WTC11 (cell line): ENCODE data around the gene BLOC1S5. TPM values are rescaled to one million over a fixed set of nuclear protein-coding genes. Genes with fewer than 3 reads are reported as not detected.

Experiments
- ATAC-seq: fragments of 200-7000 bp; cut with Tn5 transposase; 2 replicates; pipeline ENCODE4 v1.10.0; 2021; ENCODE audit warnings: mild to moderate bottlenecking, moderate library complexity
- CTCF ChIA-PET: fragments of 300-600 bp; sonication (Branson Sonifier 250); formaldehyde crosslinking; loops from one replicate; lab custom pipeline; 2021; ENCODE audit warnings: antibody characterized with exemption; lab: Charles Lee
- POLR2A ChIA-PET: fragments of 350-600 bp; sonication (Branson Sonifier 250); formaldehyde crosslinking; loops from one replicate; lab custom pipeline; 2021; ENCODE audit warnings: antibody characterized with exemption; lab: Charles Lee
- DNase-seq: peaks from one replicate; pipeline ENCODE4 v3.0.0; 2021; ENCODE audit warnings: low spot score
- H3K27ac Mint-ChIP-seq: 2 replicates; pipeline ENCODE4 v1.8.0; 2021; ENCODE audit warnings: mixed read lengths
- H3K27me3 Mint-ChIP-seq: 2 replicates; pipeline ENCODE4 v1.8.0; 2021; ENCODE audit warnings: low read depth, mild to moderate bottlenecking, moderate library complexity, mixed read lengths
- H3K36me3 Mint-ChIP-seq: 2 replicates; pipeline ENCODE4 v1.8.0; 2021; ENCODE audit warnings: mixed read lengths
- H3K4me1 Mint-ChIP-seq: 2 replicates; pipeline ENCODE4 v1.8.0; 2022; ENCODE audit warnings: mixed read lengths
- H3K4me3 Mint-ChIP-seq: 2 replicates; pipeline ENCODE4 v1.8.0; 2021; ENCODE audit warnings: mild to moderate bottlenecking, moderate library complexity, mixed read lengths
- H3K9me3 Mint-ChIP-seq: 2 replicates; pipeline ENCODE4 v1.8.0; 2021; ENCODE audit warnings: mixed read lengths
- CREB1 ChIP-seq: sonication (generic); formaldehyde crosslinking; IDR thresholded peaks from 2 replicates; pipeline ENCODE4 v1.8.0; 2023; ENCODE audit warnings: mild to moderate bottlenecking, missing genetic modification reagents
- ETV6 ChIP-seq: sonication (generic); formaldehyde crosslinking; IDR thresholded peaks from 2 replicates; pipeline ENCODE4 v1.8.1; 2022; ENCODE audit warnings: mild to moderate bottlenecking, missing genetic modification reagents
- GABPB1 ChIP-seq: sonication (generic); formaldehyde crosslinking; IDR thresholded peaks from 2 replicates; pipeline ENCODE4 v1.8.1; 2023; ENCODE audit warnings: mild to moderate bottlenecking, missing genetic modification reagents
- KAT7 ChIP-seq: sonication (generic); formaldehyde crosslinking; IDR thresholded peaks from 2 replicates; pipeline ENCODE4 v1.8.1; 2023; ENCODE audit warnings: missing genetic modification reagents, mild to moderate bottlenecking, borderline replicate concordance
- SMAD3 ChIP-seq: sonication (generic); formaldehyde crosslinking; IDR thresholded peaks from 2 replicates; pipeline ENCODE4 v1.8.0; 2022; ENCODE audit warnings: missing genetic modification reagents, mild to moderate bottlenecking, borderline replicate concordance
- TP53 ChIP-seq: sonication (generic); formaldehyde crosslinking; IDR thresholded peaks from 2 replicates; pipeline ENCODE4 v1.8.1; 2023; ENCODE audit warnings: mild to moderate bottlenecking, missing genetic modification reagents
- ZNF121 ChIP-seq: sonication (generic); formaldehyde crosslinking; IDR thresholded peaks from 2 replicates; pipeline ENCODE4 v1.8.0; 2023; ENCODE audit warnings: missing genetic modification reagents
- ZNF138 ChIP-seq: sonication (generic); formaldehyde crosslinking; conservative IDR thresholded peaks from 2 replicates; pipeline ENCODE4 v1.8.1; 2022; ENCODE audit warnings: mild to moderate bottlenecking, moderate library complexity, missing genetic modification reagents
- total RNA-seq: library from RNA; stranded (reverse); gene quantifications from 3 replicates; pipeline ENCODE4 v1.2.3, GENCODE V29; 2021
- TF ChIP-seq, protein P1 (sequence below): fragments of 250-450 bp; sonication (Bioruptor Pico); IDR thresholded peaks from 2 replicates; pipeline ENCODE4 v1.9.0; 2021; ENCODE audit warnings: mild to moderate bottlenecking
- TF ChIP-seq, protein P2 (sequence below): sonication (generic); formaldehyde crosslinking; IDR thresholded peaks from 2 replicates; pipeline ENCODE4 v1.8.1; 2023; ENCODE audit warnings: mild to moderate bottlenecking, missing genetic modification reagents, borderline replicate concordance
- TF ChIP-seq, protein P3 (sequence below): sonication (generic); formaldehyde crosslinking; IDR thresholded peaks from 2 replicates; pipeline ENCODE4 v1.8.0; 2022; ENCODE audit warnings: mild to moderate bottlenecking, missing genetic modification reagents
- TF ChIP-seq, protein P4 (sequence below): fragments of 200-600 bp; IDR thresholded peaks from 2 replicates; pipeline ENCODE4 v1.8.0; 2022; ENCODE audit warnings: antibody characterized with exemption
- TF ChIP-seq, protein P5 (sequence below): sonication (generic); formaldehyde crosslinking; IDR thresholded peaks from 2 replicates; pipeline ENCODE4 v1.8.1; 2022; ENCODE audit warnings: missing genetic modification reagents, borderline replicate concordance
- TF ChIP-seq, protein P6 (sequence below): sonication (generic); formaldehyde crosslinking; IDR thresholded peaks from 2 replicates; pipeline ENCODE4 v1.8.1; 2023; ENCODE audit warnings: mild to moderate bottlenecking, missing genetic modification reagents, moderate library complexity
- TF ChIP-seq, protein P7 (sequence below): sonication (generic); formaldehyde crosslinking; conservative IDR thresholded peaks from 2 replicates; pipeline ENCODE4 v1.8.1; 2023; ENCODE audit warnings: mild to moderate bottlenecking, low read depth, missing genetic modification reagents, moderate library complexity

The BLOC1S5 gene
- total RNA-seq, 1 experiment from 2014 or later, result 17.9 TPM

DNA sequence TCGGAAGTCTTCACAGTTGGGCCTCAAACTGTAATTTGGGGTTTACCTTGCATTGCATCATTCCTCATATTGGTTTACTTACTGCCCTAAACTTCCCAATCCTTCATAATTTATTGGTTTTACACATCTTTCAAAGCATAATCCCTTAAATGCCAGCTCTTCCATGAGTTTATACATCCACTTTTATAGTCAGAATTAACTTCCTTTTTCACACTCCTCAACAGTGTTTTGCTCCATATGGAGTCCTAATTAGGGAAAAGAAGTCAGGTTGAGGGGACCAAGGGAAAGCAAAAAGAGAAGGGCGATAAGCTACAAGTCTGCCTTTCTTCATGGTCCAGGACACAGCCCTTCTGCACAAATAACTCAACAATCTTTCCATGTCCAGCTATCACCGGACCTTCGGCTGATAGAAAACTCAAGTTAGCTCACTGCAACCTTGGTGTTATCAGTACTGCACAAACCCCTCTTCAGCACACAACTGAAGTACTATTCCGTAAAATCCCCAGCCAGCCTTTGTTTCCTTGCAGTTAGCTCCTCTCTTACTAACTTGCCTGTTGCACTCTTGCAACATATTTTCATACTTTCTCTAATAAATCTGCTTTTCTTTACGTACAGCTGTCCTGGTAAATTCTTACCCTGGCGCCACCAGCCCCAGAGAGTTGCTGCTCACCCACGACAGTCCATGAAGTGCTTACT, 36.1 kb upstream of the BLOC1S5 start:
- peak overlapping the region; percentile 42 for H3K4me3 Mint-ChIP-seq
- POLR2A ChIA-PET, result no interaction called here
- no peak for ATAC-seq
- CTCF ChIA-PET, result no interaction called here
- TF ChIP-seq, protein P1, sequence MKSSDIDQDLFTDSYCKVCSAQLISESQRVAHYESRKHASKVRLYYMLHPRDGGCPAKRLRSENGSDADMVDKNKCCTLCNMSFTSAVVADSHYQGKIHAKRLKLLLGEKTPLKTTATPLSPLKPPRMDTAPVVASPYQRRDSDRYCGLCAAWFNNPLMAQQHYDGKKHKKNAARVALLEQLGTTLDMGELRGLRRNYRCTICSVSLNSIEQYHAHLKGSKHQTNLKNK, result no peak
- TF ChIP-seq GABPB1 (CRISPR knock-in tag), result peak; percentile 76
- TF ChIP-seq, protein P2, sequence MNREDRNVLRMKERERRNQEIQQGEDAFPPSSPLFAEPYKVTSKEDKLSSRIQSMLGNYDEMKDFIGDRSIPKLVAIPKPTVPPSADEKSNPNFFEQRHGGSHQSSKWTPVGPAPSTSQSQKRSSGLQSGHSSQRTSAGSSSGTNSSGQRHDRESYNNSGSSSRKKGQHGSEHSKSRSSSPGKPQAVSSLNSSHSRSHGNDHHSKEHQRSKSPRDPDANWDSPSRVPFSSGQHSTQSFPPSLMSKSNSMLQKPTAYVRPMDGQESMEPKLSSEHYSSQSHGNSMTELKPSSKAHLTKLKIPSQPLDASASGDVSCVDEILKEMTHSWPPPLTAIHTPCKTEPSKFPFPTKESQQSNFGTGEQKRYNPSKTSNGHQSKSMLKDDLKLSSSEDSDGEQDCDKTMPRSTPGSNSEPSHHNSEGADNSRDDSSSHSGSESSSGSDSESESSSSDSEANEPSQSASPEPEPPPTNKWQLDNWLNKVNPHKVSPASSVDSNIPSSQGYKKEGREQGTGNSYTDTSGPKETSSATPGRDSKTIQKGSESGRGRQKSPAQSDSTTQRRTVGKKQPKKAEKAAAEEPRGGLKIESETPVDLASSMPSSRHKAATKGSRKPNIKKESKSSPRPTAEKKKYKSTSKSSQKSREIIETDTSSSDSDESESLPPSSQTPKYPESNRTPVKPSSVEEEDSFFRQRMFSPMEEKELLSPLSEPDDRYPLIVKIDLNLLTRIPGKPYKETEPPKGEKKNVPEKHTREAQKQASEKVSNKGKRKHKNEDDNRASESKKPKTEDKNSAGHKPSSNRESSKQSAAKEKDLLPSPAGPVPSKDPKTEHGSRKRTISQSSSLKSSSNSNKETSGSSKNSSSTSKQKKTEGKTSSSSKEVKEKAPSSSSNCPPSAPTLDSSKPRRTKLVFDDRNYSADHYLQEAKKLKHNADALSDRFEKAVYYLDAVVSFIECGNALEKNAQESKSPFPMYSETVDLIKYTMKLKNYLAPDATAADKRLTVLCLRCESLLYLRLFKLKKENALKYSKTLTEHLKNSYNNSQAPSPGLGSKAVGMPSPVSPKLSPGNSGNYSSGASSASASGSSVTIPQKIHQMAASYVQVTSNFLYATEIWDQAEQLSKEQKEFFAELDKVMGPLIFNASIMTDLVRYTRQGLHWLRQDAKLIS (CRISPR knock-in tag), result no peak
- TF ChIP-seq, all 79 proteins: peak for 1
- H3K27me3 Mint-ChIP-seq, result no peaks in the 10 kb centered on the region
- H3K36me3 Mint-ChIP-seq, result peaks cover 34% of the 10 kb centered on the region
- H3K27ac Mint-ChIP-seq, result peak overlapping the region; percentile 34; the same call in 1 of the 2 replicates
- no peaks in the 10 kb centered on the region for H3K9me3 Mint-ChIP-seq
- peaks cover 32% of the 10 kb centered on the region for H3K4me1 Mint-ChIP-seq
- DNase-seq, result no peak

DNA sequence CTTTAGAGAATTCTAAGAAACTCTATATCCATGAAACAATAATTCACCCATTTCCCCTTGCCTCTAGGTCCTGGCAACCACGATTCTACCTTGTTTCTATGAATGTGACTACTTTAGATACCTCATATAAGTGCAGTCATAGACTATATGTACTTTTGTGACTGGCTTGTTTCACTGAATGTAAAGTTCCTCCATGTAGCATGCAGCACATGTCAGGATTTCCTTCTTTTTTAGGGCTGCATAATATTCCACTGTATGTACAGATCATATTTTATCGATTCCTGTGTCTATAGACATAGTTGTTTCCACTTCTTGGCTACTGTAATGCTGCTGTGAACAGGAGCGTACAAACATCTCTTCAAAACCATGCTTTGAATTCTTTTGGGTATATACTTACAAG, 26.5 kb upstream of the BLOC1S5 start:
- CTCF ChIA-PET, result no interaction called here
- ATAC-seq, result no peak
- H3K4me3 Mint-ChIP-seq, result no peak overlapping the region

More for the DNA sequence above, 26.5 kb upstream of the BLOC1S5 start:
- Mint-ChIP-seq H3K4me1 (peaks cover 12% of the 10 kb centered on the region), H3K9me3 (peaks cover 31% of the 10 kb centered on the region), H3K27me3 (no peaks in the 10 kb centered on the region), H3K36me3 (peaks cover 84% of the 10 kb centered on the region), H3K27ac (no peak overlapping the region)
- no peak for TF ChIP-seq ETV6 (CRISPR knock-in tag)
- TF ChIP-seq, protein P3, sequence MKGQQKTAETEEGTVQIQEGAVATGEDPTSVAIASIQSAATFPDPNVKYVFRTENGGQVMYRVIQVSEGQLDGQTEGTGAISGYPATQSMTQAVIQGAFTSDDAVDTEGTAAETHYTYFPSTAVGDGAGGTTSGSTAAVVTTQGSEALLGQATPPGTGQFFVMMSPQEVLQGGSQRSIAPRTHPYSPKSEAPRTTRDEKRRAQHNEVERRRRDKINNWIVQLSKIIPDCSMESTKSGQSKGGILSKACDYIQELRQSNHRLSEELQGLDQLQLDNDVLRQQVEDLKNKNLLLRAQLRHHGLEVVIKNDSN (CRISPR knock-in tag), result no peak
- TF ChIP-seq, protein P4, sequence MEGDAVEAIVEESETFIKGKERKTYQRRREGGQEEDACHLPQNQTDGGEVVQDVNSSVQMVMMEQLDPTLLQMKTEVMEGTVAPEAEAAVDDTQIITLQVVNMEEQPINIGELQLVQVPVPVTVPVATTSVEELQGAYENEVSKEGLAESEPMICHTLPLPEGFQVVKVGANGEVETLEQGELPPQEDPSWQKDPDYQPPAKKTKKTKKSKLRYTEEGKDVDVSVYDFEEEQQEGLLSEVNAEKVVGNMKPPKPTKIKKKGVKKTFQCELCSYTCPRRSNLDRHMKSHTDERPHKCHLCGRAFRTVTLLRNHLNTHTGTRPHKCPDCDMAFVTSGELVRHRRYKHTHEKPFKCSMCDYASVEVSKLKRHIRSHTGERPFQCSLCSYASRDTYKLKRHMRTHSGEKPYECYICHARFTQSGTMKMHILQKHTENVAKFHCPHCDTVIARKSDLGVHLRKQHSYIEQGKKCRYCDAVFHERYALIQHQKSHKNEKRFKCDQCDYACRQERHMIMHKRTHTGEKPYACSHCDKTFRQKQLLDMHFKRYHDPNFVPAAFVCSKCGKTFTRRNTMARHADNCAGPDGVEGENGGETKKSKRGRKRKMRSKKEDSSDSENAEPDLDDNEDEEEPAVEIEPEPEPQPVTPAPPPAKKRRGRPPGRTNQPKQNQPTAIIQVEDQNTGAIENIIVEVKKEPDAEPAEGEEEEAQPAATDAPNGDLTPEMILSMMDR, result no peak
- TF ChIP-seq ZNF138 (CRISPR knock-in tag), result no peak
- TF ChIP-seq, protein P5, sequence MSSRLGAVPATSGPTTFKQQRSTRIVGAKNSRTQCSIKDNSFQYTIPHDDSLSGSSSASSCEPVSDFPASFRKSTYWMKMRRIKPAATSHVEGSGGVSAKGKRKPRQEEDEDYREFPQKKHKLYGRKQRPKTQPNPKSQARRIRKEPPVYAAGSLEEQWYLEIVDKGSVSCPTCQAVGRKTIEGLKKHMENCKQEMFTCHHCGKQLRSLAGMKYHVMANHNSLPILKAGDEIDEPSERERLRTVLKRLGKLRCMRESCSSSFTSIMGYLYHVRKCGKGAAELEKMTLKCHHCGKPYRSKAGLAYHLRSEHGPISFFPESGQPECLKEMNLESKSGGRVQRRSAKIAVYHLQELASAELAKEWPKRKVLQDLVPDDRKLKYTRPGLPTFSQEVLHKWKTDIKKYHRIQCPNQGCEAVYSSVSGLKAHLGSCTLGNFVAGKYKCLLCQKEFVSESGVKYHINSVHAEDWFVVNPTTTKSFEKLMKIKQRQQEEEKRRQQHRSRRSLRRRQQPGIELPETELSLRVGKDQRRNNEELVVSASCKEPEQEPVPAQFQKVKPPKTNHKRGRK, result no peak
- TF ChIP-seq GABPB1 (CRISPR knock-in tag), result no peak
- TF ChIP-seq, protein P6, sequence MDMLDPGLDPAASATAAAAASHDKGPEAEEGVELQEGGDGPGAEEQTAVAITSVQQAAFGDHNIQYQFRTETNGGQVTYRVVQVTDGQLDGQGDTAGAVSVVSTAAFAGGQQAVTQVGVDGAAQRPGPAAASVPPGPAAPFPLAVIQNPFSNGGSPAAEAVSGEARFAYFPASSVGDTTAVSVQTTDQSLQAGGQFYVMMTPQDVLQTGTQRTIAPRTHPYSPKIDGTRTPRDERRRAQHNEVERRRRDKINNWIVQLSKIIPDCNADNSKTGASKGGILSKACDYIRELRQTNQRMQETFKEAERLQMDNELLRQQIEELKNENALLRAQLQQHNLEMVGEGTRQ (CRISPR knock-in tag), result no peak
- no peak for TF ChIP-seq KAT7 (CRISPR knock-in tag)
- no peak for TF ChIP-seq TP53
- TF ChIP-seq SMAD3 (CRISPR knock-in tag), result no peak
- no peak for TF ChIP-seq ZNF121 (CRISPR knock-in tag)
- TF ChIP-seq CREB1 (CRISPR knock-in tag), result no peak
- TF ChIP-seq, protein P2 (CRISPR knock-in tag), result no peak
- TF ChIP-seq, protein P7, sequence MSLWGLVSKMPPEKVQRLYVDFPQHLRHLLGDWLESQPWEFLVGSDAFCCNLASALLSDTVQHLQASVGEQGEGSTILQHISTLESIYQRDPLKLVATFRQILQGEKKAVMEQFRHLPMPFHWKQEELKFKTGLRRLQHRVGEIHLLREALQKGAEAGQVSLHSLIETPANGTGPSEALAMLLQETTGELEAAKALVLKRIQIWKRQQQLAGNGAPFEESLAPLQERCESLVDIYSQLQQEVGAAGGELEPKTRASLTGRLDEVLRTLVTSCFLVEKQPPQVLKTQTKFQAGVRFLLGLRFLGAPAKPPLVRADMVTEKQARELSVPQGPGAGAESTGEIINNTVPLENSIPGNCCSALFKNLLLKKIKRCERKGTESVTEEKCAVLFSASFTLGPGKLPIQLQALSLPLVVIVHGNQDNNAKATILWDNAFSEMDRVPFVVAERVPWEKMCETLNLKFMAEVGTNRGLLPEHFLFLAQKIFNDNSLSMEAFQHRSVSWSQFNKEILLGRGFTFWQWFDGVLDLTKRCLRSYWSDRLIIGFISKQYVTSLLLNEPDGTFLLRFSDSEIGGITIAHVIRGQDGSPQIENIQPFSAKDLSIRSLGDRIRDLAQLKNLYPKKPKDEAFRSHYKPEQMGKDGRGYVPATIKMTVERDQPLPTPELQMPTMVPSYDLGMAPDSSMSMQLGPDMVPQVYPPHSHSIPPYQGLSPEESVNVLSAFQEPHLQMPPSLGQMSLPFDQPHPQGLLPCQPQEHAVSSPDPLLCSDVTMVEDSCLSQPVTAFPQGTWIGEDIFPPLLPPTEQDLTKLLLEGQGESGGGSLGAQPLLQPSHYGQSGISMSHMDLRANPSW (CRISPR knock-in tag), result no peak
- POLR2A ChIA-PET, result no interaction called here
- no peak for DNase-seq
